NCI-H82 treated with DMSO at 0.1 percent for 48 hours (cell line): ENCODE measurements around the gene RPL15.
A peak's percentile ranks its signal among the peaks of the same experiment; 100 is the strongest.
"Not testable (repeated sequence)": the region's sequence is repeated elsewhere in the genome, so short reads cannot be mapped to it uniquely, and the experiment has no call there.

ENCODE experiments used
- DNase-seq: peaks from one replicate; lab custom pipeline; 2025; ENCODE audit not compliant: unreplicated experiment; lab: John Stamatoyannopoulos, UW

The RPL15 gene

DNA sequence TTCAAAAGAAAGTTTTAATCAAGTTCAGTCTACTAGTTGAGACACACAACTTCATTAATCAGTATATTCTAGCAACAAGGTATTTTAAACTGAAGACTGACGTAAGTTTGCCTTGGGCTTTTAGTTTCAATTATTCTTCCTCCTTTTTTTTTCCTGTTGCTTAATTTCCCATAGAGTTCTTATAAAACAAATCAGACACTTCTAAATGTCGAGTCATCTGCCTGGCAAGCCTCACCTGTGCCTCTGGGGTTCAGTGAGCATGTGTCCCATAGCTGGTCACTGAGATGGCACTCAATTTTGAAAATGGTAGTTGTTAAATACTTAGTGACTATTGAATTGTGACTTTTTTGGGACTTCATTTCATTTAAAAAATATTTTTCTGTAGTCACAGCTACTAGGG is 27.5 kb upstream of the RPL15 start:
- no peak for DNase-seq

DNA sequence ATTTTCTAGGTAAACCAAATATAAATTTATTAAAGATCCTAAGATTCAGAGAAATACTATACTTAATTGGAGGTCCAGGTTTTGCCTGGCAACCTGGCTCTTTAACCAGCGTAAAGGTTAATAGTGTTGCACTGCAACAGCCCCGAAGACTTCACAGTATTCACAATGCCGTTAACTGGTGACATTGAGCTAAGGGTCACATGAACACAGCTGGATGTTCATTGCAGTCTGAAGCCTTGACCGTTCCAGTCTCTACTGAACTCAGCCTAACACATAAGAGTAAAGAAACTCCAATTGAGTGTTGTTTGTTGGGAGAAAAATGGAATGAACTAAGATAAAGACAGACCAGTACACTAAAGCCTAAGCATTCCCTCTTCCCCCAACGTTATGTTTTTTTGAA is 27.0 kb upstream of the RPL15 start:
- no peak for DNase-seq

DNA sequence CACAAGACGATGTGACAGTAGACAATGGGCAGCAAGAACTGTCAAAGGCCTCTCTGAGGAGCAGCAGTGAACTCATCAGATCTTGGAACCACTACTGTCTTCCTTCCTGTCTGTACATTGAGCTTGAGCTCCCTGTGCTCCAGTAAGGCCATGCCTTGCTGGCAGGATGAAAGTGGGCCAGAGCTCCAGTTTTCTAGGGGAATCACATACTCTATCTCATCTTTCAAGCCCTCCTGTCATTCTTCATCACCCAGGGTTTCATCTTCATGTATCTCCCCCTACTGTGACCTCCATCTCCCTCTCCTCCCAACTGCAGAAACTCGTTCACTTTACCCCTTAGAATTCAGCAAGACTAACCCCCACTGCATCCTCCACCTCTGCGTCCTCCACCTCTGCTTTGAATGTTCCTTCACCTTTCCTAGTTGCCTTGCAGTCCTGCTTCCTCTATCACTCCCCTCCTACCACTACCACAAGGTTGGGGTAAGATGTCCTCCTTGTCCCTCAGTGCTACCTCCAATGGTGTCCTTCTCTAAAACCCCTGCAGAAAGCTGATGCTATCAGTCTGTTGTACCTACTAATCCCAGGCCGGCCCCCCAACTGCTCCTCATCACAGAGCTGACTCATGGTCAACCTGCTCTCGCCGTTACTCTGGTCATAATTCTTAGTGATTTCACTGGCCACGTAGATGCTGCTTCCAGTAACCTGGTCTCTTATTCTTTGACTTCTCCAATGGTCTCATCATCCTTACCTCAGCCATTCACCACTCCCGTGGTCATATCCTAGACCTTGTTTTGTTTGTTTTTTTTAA is 22.5 kb upstream of the RPL15 start:
- no peak for DNase-seq

GRCh38 chr3:23895181-23895580 is 21.8 kb upstream of the RPL15 start:
- no peak for DNase-seq

- DNase-seq: no peak
Measured at GRCh38 chr3:23900744-23901143, 16.2 kb upstream of the RPL15 start.

DNA sequence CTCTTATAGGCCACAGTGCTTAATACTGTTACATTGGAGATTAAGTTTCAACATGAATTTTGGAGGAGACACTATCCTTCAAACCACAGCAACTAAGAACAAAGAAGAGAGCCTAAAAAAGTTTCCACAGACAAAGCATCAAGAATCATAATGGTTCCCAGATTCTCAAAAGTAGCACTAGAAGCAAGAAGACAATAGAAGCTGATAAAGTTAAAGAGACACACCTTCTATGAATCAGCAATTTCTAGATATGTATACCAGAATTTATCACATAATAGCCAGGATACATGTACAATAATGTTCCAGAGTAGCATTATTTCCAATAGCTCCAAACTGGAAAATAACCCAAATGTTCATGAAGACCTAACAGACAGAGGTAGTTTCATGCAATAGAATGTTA is 12.4 kb upstream of the RPL15 start:
- no peak for DNase-seq

DNA sequence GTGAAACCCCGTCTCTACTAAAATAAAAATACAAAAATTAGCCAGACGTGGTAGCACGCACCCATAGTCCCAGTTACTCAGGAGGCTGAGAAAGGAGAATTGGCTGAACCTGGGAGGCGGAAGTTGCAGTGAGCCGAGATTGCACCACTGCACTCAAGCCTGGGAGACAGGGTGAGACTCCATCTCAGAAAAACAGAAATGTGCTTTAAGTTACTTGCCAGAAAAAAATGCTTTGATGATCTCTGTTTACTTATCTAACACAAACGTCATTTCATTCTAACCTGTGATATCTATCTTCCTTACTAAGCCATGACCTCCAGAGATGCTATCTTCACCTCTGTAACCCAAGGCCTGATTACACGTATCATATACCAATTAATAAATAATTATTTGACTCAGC is 7.6 kb upstream of the RPL15 start:
- no peak for DNase-seq

DNA sequence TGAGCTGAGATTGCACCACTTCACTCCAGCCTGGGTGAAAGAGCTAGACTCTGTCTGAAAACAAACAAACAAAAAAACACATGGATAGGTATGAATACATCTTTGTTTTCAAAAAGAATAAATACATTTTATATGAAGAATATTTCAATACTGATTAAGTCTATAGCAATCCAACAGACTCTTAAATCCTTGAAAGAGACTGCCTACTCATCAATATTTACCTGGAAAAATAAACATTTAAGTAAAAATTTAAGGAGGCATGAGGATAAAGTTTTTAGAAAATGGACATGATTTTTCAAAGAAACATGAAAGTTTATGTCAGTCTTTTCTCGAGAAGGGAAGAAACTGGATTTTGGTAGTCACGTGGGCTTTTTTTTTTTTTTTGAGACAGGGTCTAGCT is 5.5 kb upstream of the RPL15 start:
- no peak for DNase-seq

DNA sequence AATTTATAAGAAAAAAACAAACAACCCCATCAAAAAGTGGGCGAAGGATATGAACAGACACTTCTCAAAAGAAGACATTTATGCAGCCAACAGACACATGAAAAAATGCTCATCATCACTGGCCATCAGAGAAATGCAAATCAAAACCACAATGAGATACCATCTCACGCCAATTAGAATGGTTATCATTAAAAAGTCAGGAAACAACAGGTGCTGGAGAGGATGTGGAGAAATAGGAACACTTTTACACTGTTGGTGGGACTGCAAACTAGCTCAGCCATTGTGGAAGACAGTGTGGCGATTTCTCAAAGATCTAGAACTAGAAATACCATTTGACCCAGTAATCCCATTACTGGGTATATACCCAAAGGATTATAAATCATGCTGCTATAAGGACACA is 4.6 kb upstream of the RPL15 start:
- not testable (repeated sequence) for DNase-seq

DNA sequence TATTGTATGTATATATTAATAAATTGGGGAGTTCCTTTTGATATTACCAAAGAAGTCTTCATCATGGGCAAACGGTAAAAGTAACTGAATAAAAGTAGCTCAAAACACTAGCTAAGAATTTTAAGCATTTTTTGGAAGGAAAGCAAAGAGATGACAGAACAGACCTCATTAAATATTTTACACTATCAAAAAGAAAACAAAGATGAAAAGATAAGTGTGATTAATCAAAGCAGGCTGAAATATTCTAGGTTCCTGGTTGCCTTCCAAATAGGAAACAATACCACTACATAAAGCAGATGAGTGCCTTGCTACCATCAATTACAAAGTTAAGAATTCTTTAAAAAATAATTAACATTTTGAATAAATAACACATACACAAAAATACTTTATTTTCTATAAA is 3.8 kb upstream of the RPL15 start:
- DNase-seq: no peak

DNA sequence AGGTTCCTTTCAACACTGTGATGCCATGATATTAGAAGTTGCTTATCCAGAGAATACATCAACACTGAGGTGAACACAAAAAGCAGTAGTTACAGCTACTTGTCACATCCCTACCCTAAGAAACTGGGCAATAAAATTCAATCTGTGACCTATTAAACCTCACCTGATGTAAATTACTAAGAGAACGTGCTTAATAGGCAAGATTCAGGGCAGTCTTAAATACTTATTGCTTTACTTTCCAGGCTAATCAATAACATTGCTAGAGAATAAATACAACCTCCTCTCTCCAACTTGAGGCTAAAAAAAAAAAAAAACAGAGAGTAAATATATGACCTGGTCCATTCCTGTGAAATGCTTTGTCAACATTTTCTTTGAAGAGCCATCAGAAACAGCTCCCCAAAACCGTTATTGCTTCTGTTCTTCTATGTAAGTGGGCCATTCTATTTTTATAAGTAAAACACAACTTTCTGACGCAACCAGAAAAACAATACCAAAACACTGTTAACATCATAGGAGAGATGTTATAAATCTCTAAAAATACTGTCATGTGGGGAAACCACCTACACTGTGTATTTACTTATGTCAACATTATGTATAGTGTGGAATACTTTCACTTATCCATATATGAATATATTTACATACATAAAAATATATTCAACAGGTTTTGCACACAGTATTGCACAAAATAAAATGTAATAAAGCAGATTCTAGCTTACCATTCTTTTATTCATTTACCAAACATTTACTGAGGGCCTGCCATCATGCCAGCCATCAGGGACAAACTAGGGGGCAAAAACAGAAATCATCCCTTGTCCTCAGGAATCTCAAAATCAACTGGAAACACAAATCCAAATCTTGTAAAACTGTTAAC is 2.8 kb upstream of the RPL15 start:
- no peak for DNase-seq

DNA sequence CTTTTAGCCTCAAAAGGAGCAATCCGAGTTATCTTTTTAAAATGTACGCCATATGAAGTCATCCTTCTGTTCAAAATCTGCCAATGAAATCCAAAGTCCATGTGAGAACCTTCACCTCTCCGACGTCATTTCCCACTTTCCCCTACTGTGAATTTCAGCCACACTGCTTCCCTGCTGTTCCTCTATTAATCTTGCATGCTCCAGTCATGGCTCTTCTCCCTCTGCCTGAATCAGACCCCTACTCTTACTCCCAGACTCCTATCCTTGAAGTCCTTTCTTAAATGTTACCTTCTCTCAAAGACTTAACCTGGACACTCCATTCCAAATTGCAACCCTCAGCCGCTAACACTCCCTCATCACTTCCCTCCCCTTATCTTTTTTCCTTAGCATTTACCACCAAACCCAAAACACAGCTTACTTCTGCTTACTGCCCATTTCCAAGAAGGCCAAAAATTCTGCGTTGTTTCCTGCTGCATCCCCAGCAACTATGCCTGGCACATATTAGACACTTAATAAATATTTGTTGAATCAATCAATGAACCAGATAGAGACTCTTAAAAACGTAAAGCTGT is 1.3 kb upstream of the RPL15 start:
- peak; percentile 43 for DNase-seq

- DNase-seq: no peak
Measured at GRCh38 chr3:23916152-23916885, 613 bp upstream of the RPL15 start.

DNA sequence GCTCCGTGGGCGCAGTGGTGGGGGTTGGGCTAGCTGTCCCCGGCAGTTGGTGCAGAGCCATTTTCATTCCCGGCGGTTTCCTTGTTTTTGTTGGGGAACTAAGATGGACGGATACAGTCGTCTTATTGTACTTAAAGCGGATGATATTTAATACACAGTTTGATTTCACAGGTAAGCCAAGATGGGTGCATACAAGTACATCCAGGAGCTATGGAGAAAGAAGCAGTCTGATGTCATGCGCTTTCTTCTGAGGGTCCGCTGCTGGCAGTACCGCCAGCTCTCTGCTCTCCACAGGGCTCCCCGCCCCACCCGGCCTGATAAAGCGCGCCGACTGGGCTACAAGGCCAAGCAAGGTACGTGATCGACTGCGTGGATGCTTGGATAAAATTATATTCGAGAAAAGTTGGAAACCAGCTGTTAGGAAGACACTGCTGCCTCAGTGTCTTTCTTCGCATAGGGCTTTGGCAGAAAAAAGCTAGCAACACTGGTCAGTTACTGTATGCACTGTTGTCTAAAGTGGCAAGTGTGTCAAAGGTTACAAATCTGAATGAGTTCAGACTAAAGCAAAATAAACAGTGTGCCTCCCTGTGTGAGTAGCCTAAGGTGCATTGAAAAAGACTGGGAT is 859 bp downstream of the RPL15 start:
- DNase-seq: not testable (repeated sequence)

- DNase-seq: not testable (repeated sequence)
Measured at GRCh38 chr3:23918331-23918730, 1.4 kb downstream of the RPL15 start.

DNA sequence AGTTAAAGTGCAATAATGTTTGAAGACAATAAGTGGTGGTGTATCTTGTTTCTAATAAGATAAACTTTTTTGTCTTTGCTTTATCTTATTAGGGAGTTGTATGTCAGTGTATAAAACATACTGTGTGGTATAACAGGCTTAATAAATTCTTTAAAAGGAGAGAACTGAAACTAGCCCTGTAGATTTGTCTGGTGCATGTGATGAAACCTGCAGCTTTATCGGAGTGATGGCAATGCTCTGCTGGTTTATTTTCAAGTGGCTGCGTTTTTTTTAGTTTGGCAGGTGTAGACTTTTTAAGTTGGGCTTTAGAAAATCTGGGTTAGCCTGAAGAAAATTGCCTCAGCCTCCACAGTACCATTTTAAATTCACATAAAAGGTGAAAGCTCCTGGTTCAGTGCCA is 2.7 kb downstream of the RPL15 start:
- no peak for DNase-seq

DNA sequence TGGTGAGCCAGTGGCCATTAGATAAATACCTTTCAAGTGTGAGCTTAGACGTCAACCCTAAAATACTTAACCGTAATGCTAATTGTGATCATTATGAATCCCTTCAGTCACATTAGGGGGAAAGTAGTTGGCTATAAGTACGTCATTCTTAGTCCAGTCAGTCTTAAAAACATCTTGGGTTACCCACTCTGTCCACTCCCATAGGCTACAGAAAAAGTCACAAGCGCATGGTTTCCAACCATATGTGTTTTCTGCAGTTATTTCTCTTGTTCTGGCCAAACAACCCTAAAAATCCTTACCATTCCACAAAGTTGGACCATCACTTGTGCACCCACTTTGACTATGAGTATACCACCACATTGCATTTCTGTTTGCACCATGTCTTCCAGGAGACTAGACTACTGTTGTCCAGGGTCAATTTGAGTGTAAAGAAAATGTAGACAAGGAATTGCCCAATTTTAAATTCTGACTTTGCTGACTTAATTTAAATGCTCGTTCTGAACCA is 3.3 kb downstream of the RPL15 start:
- no peak for DNase-seq

GRCh38 chr3:23921052-23921511 is 4.2 kb downstream of the RPL15 start:
- no peak for DNase-seq

DNA sequence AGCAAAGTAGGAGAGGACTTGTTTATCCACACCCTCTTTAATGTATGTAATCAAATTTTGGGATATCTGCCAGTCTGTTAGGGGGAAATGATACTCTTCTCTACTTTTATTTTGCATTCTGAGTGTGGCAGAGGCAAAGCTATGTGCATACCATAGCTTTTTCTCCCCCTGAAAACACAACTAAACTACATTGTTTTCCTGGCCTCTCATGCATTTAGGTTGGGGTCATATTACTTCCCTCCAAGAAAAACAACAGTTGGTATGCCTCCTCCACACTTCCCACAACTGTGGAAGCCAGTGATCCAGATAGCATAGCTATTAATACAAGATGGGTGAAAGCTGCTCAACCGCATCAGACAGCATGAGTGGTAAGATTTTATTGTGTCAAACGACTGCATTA is 6.9 kb downstream of the RPL15 start:
- DNase-seq: no peak

GRCh38 chr3:23926246-23926645 is 9.3 kb downstream of the RPL15 start:
- DNase-seq: no peak

DNA sequence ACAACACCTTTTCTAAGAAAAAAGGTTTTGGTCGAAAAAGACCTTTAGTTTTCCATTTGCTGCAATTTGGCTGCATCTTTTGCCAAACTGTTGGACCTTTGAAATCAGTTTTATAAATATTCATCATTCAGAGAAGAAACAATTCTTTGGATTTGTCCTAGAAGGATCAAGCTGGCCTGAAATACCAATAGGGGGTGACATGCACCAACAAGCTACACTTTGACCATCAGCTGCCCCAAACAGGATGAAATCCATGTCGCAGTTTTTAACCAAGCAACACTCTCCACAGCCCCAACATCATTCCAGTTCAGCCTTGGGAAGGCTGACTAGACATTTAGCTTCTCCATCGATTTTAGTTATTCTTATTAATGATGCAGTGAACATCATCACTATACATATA is 9.8 kb downstream of the RPL15 start:
- DNase-seq: no peak
